Glutamatergic neuron (in vitro differentiated cells): ENCODE results near the gene IFI44L. TPM values are rescaled to one million over a fixed set of nuclear protein-coding genes. Genes with fewer than 3 reads are reported as not detected.

Experiments
- DNase-seq: peaks from one replicate; pipeline ENCODE4 v3.0.0; 2022
- H3K27ac Mint-ChIP-seq: one replicate; pipeline ENCODE4 v1.8.0; 2020; ENCODE audit warnings: mild to moderate bottlenecking, mixed read lengths, inconsistent platforms; ENCODE audit not compliant: unreplicated experiment
- H3K27me3 Mint-ChIP-seq: one replicate; pipeline ENCODE4 v1.8.0; 2020; ENCODE audit warnings: mild to moderate bottlenecking, moderate library complexity, mixed read lengths, inconsistent platforms; ENCODE audit not compliant: unreplicated experiment
- H3K36me3 Mint-ChIP-seq: one replicate; pipeline ENCODE4 v1.8.0; 2020; ENCODE audit warnings: mild to moderate bottlenecking, mixed read lengths, inconsistent platforms; ENCODE audit not compliant: unreplicated experiment
- H3K4me1 Mint-ChIP-seq: one replicate; pipeline ENCODE4 v1.8.0; 2020; ENCODE audit warnings: mild to moderate bottlenecking, low read depth, mixed read lengths, inconsistent platforms; ENCODE audit not compliant: unreplicated experiment
- H3K4me3 Mint-ChIP-seq: one replicate; pipeline ENCODE4 v1.8.0; 2020; ENCODE audit warnings: mild to moderate bottlenecking, mixed read lengths, inconsistent platforms; ENCODE audit not compliant: unreplicated experiment
- H3K9me3 Mint-ChIP-seq: one replicate; pipeline ENCODE4 v1.8.0; 2020; ENCODE audit warnings: mild to moderate bottlenecking, moderate library complexity, mixed read lengths, inconsistent platforms; ENCODE audit not compliant: unreplicated experiment
- CTCF ChIP-seq: fragments of 200-600 bp; sonication (generic); IDR thresholded peaks from one replicate; pipeline ENCODE4 v1.5.0; 2021; ENCODE audit not compliant: partially characterized antibody, unreplicated experiment
- total RNA-seq: library from RNA; stranded (reverse); fragmentation: NEBNext Ultra II Directional; extraction: Animal tissue kit (Norgen Biotek cat#: 25700); gene quantifications from one replicate; pipeline ENCODE4 v1.2.1, GENCODE V29; 2021; ENCODE audit not compliant: unreplicated experiment

IFI44L gene
- total RNA-seq, 1 donor from 2014 or later: not detected

- no peak for TF ChIP-seq CTCF
- Mint-ChIP-seq H3K4me1 (no peaks in the 10 kb centered on the region), H3K4me3 (no peak overlapping the region), H3K27ac (no peak overlapping the region), H3K36me3 (peaks cover 5% of the 10 kb centered on the region), H3K27me3 (no peaks in the 10 kb centered on the region), H3K9me3 (no peaks in the 10 kb centered on the region)
- no peak for DNase-seq
These were observed 10.4 kb downstream of the IFI44L start for GRCh38 chr1:78630600-78630999.

GRCh38 chr1:78633209-78633608, 13.0 kb downstream of the IFI44L start:
- no peak for TF ChIP-seq CTCF
- no peak overlapping the region for H3K27ac Mint-ChIP-seq
- no peak for DNase-seq
- H3K9me3 Mint-ChIP-seq: no peaks in the 10 kb centered on the region
- no peak overlapping the region for H3K4me3 Mint-ChIP-seq
- peaks cover 5% of the 10 kb centered on the region for H3K36me3 Mint-ChIP-seq
- H3K4me1 Mint-ChIP-seq: no peaks in the 10 kb centered on the region
- no peaks in the 10 kb centered on the region for H3K27me3 Mint-ChIP-seq

- Mint-ChIP-seq H3K36me3 (no peaks in the 10 kb centered on the region), H3K4me1 (no peaks in the 10 kb centered on the region), H3K9me3 (no peaks in the 10 kb centered on the region), H3K4me3 (no peak overlapping the region), H3K27ac (no peak overlapping the region), H3K27me3 (no peaks in the 10 kb centered on the region)
- no peak for DNase-seq
- no peak for TF ChIP-seq CTCF
These were observed 20.2 kb downstream of the IFI44L start for GRCh38 chr1:78640462-78640861.

- H3K27me3 Mint-ChIP-seq: no peaks in the 10 kb centered on the region
- no peak for TF ChIP-seq CTCF
These were observed 21.3 kb downstream of the IFI44L start for GRCh38 chr1:78641558-78641957.

GRCh38 chr1:78645723-78646122, 25.5 kb downstream of the IFI44L start:
- Mint-ChIP-seq H3K27me3 (no peaks in the 10 kb centered on the region), H3K27ac (no peak overlapping the region), H3K4me3 (no peak overlapping the region), H3K4me1 (no peaks in the 10 kb centered on the region), H3K36me3 (peaks cover 15% of the 10 kb centered on the region), H3K9me3 (peaks cover 3% of the 10 kb centered on the region)
- TF ChIP-seq CTCF: no peak
- DNase-seq: no peak

More at GRCh38 chr1:78641558-78641957, 21.3 kb downstream of the IFI44L start:
- DNase-seq: no peak
- H3K9me3 Mint-ChIP-seq: no peaks in the 10 kb centered on the region
- no peak overlapping the region for H3K27ac Mint-ChIP-seq
- no peak overlapping the region for H3K4me3 Mint-ChIP-seq
- no peaks in the 10 kb centered on the region for H3K4me1 Mint-ChIP-seq
- H3K36me3 Mint-ChIP-seq: peaks cover 5% of the 10 kb centered on the region
